Stimulated activated CD8-positive, alpha-beta memory T cell treated with anti-CD3 and anti-CD28 coated beads, Interleukin-4, amount 100 ng/mL, for 24 hours (primary cell): Measurements from ENCODE around the gene ATG12.

Experiments used
- DNase-seq: peaks from one replicate; pipeline ENCODE4 v3.0.0-alpha.2; 2020; ENCODE audit warnings: low read depth

The ATG12 gene

DNA sequence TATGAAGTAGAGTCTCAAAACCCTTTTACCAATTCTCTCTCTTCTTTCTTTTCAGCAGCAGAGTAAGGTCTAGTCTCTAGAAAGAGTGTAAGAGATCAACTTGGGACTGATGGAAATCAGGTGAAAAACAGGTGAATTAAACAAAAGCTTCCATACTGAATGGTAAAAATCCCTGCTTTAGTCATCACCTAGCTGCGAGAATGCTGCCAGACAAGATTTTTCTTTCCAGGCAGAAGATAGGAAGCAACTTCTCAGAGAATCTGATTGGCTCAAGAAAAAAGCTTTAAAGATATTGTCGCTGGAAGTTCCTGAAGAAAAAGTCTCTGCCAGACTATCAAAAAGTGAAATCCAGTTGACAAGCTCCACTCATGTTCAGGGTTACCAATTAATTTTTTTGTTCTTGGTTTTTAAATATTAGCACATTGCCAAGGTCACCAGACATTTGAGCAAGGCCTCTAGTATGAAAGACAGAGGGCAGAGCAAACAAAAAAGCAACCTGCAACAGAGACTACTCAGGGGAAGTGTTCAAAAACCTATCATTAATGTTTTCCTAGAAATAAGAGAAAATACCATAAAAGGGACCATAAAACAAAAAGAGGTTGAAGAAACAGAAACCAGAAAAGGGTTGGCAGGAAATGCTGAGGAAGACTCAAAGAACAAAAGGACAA, 34.2 kb downstream of the ATG12 start:
- no peak for DNase-seq

- no peak for DNase-seq
Measured at GRCh38 chr5:115801984-115802383, 39.4 kb downstream of the ATG12 start.

GRCh38 chr5:115801152-115801551, 40.2 kb downstream of the ATG12 start:
- DNase-seq: no peak

DNA sequence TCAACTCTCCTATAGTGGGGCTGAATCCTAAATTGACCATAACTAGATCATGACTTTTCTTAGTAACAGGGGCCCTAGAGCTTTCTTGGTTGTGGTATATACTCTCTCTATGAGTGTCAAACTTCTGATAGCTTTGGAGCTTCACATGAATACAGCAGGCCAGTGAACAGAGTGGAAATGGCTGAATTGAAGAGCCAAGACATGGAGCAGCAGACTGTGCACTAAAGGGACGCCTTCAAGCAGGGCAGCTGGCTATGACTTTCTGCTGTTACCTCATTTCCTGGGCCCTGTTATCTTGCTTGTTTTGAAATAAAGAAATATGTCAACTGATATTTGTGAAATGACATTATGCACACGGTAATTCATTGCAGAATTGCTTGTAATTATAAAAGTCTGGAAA, 41.3 kb downstream of the ATG12 start:
- DNase-seq: no peak

DNA sequence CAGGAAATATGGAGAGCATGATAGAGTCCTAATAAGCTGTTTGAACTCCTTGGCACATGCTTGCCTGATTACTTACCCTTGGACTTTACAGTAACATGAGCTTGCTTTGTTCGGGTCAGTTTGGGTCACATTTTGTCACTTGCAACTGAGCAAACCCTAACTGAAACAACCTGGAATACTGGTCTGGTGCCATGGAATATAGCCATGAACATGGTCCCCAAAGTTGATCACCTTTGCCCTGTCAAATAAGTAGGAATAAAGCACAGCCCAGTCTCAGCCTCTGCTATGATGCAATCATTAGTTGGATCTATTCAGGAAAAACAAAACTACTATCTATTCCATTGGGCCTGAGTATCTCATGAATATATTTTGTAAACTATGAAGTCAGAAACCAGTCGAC, 43.1 kb downstream of the ATG12 start:
- no peak for DNase-seq

DNA sequence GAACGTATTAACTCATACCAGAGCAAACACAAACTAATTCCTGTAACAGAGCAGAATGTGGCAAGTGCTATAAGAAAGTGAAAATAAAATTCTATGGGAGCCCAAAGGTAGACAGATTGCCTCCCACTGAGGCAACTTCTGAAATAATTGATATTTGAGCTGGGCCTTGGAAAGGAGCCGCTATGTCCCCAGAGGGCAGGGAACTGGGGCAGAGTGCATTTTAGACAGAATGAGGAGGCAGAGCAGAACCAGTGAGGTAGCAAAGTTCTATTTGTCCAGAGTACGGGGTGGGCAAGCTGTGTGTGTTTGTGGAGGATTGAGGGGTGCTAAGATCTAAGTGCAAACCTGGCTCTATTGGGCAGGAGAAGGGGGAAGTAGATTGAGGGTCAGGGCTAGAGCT, 44.7 kb downstream of the ATG12 start:
- DNase-seq: no peak

GRCh38 chr5:115795700-115796099, 45.7 kb downstream of the ATG12 start:
- DNase-seq: no peak

GRCh38 chr5:115788440-115788839, 52.9 kb downstream of the ATG12 start:
- DNase-seq: no peak

DNA sequence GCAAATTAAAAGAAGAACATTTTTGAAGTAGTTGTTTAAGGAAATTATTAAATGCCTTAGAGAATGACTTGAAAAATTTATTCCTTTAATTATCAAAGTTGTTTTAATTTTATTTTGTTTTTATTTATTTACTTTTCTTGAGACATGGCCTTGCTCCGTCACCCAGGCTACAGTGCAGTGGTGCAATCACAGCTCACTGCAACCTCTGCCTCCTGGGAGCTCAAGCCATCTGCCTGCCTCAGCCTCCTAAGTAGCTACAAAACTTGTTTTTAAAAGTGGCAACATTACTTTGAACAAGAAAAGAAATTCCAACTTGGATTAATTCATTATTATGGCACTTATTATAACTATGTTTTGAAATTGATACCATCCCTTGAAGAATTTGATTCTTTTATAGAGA, 53.9 kb downstream of the ATG12 start:
- no peak for DNase-seq

- DNase-seq: no peak
Measured at GRCh38 chr5:115785381-115786065, 55.8 kb downstream of the ATG12 start.

GRCh38 chr5:115778417-115778816, 62.9 kb downstream of the ATG12 start:
- no peak for DNase-seq
